GM12878 (cell line): Measurements from ENCODE around the gene XYLB.

Experiments used
- TF ChIP-seq, protein P1 (sequence below): IDR thresholded peaks from 2 replicates; pipeline ENCODE4 v1.6.1; 2012; ENCODE audit warnings: low read depth, low read length, improper control_type of control experiment
- TF ChIP-seq, protein P2 (sequence below), 3 experiments: IDR thresholded peaks in 2 of 3; conservative IDR thresholded peaks in 1 of 3; 2 replicates each; pipeline ENCODE4 v1.5.1; 2011; ENCODE audit warnings: low read depth in 3 of 3, low read length in 3 of 3, mild to moderate bottlenecking in 3 of 3, control low read depth in 2 of 3, moderate library complexity in 2 of 3, inconsistent platforms in 1 of 3, mixed read lengths in 1 of 3; ENCODE audit not compliant: control insufficient read depth in 2 of 3, insufficient read depth in 1 of 3; ENCODE audit errors: extremely low read depth in 1 of 3
- TF ChIP-seq, protein P3 (sequence below): fragments of 450-650 bp; IDR thresholded peaks from 2 replicates; pipeline ENCODE4 v1.6.1; 2017; ENCODE audit warnings: antibody characterized with exemption, mild to moderate bottlenecking, moderate library complexity

GRCh38 chr3:38327335-38328009 is 19.1 kb upstream of the XYLB start:
- TF ChIP-seq, protein P1, sequence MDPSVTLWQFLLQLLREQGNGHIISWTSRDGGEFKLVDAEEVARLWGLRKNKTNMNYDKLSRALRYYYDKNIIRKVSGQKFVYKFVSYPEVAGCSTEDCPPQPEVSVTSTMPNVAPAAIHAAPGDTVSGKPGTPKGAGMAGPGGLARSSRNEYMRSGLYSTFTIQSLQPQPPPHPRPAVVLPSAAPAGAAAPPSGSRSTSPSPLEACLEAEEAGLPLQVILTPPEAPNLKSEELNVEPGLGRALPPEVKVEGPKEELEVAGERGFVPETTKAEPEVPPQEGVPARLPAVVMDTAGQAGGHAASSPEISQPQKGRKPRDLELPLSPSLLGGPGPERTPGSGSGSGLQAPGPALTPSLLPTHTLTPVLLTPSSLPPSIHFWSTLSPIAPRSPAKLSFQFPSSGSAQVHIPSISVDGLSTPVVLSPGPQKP, result no peak
- TF ChIP-seq, protein P2, sequence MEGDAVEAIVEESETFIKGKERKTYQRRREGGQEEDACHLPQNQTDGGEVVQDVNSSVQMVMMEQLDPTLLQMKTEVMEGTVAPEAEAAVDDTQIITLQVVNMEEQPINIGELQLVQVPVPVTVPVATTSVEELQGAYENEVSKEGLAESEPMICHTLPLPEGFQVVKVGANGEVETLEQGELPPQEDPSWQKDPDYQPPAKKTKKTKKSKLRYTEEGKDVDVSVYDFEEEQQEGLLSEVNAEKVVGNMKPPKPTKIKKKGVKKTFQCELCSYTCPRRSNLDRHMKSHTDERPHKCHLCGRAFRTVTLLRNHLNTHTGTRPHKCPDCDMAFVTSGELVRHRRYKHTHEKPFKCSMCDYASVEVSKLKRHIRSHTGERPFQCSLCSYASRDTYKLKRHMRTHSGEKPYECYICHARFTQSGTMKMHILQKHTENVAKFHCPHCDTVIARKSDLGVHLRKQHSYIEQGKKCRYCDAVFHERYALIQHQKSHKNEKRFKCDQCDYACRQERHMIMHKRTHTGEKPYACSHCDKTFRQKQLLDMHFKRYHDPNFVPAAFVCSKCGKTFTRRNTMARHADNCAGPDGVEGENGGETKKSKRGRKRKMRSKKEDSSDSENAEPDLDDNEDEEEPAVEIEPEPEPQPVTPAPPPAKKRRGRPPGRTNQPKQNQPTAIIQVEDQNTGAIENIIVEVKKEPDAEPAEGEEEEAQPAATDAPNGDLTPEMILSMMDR (IDR thresholded peaks at IDR 0.05 in 2 of 3, conservative IDR thresholded peaks at IDR 0.05 in 1 of 3; ENCODE audit: control insufficient read depth in 2 of 3, extremely low read depth in 1 of 3, insufficient read depth in 1 of 3, low read depth in 3 of 3, low read length in 3 of 3), result no peak
- TF ChIP-seq, protein P3, sequence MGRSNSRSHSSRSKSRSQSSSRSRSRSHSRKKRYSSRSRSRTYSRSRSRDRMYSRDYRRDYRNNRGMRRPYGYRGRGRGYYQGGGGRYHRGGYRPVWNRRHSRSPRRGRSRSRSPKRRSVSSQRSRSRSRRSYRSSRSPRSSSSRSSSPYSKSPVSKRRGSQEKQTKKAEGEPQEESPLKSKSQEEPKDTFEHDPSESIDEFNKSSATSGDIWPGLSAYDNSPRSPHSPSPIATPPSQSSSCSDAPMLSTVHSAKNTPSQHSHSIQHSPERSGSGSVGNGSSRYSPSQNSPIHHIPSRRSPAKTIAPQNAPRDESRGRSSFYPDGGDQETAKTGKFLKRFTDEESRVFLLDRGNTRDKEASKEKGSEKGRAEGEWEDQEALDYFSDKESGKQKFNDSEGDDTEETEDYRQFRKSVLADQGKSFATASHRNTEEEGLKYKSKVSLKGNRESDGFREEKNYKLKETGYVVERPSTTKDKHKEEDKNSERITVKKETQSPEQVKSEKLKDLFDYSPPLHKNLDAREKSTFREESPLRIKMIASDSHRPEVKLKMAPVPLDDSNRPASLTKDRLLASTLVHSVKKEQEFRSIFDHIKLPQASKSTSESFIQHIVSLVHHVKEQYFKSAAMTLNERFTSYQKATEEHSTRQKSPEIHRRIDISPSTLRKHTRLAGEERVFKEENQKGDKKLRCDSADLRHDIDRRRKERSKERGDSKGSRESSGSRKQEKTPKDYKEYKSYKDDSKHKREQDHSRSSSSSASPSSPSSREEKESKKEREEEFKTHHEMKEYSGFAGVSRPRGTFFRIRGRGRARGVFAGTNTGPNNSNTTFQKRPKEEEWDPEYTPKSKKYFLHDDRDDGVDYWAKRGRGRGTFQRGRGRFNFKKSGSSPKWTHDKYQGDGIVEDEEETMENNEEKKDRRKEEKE, result no peak
